HG02610 (cell line): ENCODE results near the gene SPACA6.
"Not testable (repeated sequence)": the region's sequence is repeated elsewhere in the genome, so short reads cannot be mapped to it uniquely, and the experiment has no call there.

Experiments used
- ATAC-seq: cut with Tn5 transposase; IDR thresholded peaks from one replicate; pipeline ENCODE4 v1.9.1; 2021; ENCODE audit warnings: mild to moderate bottlenecking, moderate library complexity; ENCODE audit not compliant: unreplicated experiment

The SPACA6 gene, protein sequence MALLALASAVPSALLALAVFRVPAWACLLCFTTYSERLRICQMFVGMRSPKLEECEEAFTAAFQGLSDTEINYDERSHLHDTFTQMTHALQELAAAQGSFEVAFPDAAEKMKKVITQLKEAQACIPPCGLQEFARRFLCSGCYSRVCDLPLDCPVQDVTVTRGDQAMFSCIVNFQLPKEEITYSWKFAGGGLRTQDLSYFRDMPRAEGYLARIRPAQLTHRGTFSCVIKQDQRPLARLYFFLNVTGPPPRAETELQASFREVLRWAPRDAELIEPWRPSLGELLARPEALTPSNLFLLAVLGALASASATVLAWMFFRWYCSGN

DNA sequence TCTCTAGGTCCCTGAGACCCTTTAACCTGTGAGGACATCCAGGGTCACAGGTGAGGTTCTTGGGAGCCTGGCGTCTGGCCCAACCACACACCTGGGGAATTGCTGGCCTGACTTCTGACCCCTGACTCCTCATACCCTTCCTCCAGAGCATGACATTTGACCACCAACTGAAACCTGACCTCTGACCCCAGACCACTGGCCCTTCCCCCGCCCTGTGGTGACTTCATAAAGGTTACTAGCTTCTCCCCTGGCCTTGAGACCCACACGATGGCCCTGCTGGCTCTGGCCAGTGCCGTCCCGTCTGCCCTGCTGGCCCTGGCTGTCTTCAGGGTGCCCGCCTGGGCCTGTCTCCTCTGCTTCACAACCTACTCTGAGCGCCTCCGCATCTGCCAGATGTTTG lies at the start of gene SPACA6:
Gene SPACA6 (plus strand): TSS at position 71 of the 400 bp plus-strand sequence. CDS start 197 bp downstream, at position 268.
- ATAC-seq, result no peak

DNA sequence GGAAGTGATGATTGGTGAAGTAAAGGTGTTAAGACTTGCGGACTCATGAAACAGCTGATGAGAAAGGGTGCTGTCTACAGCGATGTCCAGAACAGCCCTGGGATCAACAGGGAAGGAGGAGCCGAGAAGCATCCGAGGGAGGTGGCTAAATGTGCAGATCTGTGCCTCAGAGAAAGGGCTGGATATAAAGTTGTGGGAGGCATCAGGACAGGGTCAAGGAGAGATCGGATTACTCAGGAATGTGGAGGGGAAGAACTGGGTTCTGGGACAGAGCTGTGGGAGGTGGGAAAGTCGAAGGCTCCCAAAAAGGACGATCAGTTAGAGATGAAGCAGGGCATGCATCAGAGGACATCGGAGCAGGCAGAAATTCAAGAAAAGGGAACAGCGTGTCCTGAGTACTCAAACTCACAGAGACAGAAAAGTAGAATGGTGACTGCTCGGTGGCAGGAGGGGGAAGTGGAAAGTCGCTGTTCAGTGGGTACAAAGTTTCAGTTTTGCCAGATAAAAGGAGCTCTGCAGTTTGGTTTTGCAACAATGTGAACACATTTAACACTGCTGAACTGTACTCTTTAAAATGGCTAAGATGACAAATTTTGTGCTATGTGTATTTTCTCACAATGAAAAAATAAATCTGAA lies 48.4 kb upstream of the SPACA6 start:
- ATAC-seq, result no peak

DNA sequence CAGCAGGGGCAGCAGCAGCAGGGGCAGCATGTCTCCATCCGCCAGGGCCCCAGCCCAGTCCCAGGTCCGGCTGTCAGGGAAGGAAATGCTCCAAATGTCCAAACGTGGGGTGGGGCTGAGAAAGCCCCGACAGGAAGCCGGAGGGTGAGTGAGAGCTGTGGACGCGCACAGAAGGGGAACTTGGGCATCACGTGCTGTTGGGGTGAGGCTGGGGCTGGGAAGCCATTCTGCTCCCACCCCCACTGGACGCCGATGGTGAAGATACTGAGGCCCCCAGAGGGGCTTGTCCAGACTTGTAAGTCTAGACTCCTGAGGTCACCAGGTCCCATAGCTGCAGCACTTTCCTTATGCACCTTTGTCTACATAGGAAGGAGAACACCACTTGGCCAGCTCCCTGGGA lies 46.4 kb upstream of the SPACA6 start, which contains the start of gene SIGLEC14:
Gene SIGLEC14 (minus strand): TSS at position 96 of the 400 bp plus-strand sequence. CDS start 66 bp downstream, at position 30.
- not testable (repeated sequence) for ATAC-seq

DNA sequence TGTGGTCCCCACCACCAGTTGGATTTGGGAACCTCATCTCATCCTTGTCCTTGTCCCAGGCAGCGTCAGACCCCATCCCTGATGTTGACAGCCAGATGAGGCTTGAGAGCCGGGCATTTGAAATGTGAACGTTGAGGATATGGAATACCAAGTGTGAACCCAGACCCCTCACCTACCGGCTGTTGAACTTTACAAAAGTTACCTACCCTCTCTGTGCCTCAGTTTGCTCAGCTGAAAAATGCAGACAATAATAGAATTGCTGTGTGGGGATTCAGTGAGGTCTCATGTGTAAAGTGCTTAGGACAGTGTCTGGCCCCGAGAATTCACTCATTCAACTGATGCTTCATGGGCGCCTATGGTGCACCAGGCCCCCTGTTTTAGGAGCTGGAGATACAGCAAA lies 45.8 kb upstream of the SPACA6 start:
- no peak for ATAC-seq

DNA sequence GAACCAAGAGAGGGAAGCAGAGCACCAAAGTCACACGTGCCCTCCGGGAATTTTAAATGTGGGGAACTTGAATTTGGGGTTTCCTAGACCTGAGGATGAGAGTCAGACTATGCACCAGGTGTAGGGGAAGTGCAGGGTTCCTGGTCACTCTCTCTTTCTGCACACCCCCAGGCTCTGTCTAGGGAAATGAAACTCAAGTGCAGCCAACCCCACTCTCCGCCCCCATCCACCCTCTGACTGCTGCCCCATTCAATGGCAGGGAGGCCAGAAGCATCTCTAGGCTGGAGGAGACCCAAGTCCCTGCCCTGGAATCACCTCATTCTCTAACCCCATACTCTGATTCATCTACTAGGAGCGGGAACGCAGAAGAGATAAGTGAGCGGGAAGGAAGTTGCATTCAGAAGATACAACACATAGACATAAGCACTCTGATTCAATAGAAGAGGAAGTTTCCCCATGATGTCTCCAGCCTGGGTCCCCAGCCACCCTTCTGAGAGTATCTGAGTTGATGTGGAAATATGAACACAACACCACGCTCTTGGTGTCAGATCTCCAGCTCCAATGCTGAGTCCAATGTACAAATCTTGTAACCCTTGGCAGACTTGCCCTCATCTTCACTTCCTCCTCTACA lies 41.8 kb upstream of the SPACA6 start:
- no peak for ATAC-seq

DNA sequence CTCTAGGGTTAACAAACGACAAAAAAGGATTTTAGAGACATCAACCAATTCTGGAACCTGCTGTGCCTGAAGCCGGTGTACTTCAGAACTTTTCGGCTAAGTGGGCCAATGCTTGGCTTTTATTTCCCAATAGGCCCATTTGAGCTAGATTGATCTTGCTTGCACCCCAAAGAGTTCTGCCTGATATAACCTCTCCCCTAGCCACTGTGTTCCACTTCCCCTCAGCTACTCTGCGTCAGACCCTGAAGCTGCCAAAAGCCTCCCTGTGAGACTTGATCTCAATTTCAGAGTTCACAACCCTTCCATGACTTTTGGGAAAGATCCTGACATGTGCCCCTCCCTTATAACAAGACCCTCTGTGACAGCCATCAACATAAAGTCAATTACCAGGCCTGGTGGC lies 40.9 kb upstream of the SPACA6 start:
- no peak for ATAC-seq

DNA sequence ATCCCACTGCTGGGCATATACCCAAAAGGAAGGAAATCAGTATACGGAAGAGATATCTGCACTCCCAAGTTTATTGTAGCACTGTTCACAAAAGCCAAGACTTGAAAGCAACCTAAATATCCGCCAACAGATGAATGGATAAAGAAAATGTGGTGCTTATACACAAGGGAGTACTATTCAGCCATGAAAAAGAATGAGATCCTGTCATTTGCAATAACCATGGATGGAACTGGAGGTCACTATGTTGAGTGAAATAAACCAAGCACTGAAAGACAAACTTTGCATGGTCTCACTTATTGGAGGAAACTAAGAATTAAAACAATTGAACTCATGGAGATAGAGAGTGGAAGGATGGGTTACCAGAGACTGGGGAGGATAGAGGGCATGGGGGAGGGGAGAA lies 40.0 kb upstream of the SPACA6 start:
- ATAC-seq, result no peak

DNA sequence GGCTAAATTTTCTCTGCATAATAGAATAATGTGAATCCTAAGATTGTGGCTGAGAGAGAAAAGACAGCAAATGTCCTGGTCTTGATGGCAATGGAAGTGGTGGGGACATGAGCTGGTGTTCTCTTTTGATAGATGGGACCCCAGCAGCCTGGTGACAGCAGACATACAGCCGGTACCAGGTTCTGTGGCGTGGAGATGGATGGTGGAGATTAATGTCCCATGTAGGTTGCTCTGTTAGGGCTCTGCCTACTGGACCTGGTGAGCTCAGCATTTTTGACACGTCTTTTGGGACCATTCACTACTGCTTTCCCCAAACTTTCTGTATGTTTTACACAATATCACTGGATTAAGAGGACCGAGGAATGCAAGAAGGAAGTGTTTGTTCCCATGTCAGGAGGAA lies 38.3 kb upstream of the SPACA6 start:
- ATAC-seq, result no peak

DNA sequence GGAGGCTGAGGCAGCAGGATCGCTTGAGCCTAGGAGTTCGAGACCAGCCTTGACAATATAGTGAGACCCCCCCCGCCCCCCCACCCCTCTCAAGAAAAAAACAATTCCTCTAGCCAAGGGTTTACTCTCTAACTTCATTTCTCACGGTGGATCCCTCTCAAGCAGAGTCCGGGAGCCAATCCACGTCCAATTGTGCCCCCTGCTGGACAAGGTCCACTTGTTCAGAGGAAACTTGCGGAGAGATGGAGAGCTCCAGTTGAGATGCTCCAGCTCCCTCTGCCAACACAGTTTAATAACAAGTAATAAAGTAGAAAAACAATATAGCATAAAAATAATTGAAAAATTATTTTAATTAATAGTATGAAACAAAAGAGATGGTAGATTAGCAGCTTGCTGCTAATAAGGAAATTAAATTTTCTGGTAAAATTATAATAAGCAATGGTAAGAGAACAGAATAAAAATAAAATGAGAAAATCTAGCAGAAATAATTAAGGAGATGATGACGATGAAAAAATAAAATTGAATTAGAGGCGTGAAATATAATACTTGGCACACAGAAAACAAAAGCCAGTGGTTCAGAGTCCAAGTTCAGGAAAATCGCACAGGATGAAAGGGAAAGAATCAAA lies 32.0 kb upstream of the SPACA6 start:
- ATAC-seq, result no peak

DNA sequence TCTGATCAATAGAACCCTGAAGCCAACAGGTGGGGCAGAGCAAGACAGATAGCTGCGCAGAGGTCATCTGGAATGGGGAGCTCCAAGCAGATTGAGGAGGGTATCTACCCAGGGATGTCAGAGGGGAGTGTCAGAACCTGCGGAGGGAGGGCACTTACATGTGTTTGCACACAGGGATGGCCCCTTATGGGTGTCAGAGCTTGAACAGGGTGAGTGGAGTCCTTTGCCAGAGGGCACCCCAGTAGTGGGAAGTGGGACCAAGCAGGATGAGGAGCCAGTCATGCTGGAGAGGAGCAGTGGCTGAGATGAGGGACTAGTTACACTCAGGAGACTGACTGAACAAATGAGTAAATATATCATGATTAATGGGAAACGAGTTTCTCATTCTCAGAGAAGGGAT lies 29.5 kb upstream of the SPACA6 start:
- ATAC-seq, result no peak

DNA sequence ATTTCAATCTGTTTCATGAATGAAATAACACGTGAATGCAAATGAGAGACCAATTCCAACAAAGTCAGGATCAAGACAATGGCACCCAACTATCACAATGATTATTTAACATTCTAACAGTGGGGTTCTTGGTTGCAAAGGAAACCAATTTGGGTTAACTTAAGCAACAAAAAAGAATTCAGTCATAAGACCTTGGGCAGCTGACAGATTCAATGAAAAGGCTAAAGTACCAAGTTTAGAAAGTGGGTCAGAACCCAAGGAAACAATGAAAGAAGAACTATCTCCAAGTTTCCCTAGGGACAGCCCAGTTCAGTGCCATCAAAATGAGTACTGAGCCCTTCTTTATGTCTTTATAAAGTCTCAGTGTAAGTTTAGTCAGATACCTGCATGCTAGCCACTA lies 29.0 kb upstream of the SPACA6 start:
- no peak for ATAC-seq

DNA sequence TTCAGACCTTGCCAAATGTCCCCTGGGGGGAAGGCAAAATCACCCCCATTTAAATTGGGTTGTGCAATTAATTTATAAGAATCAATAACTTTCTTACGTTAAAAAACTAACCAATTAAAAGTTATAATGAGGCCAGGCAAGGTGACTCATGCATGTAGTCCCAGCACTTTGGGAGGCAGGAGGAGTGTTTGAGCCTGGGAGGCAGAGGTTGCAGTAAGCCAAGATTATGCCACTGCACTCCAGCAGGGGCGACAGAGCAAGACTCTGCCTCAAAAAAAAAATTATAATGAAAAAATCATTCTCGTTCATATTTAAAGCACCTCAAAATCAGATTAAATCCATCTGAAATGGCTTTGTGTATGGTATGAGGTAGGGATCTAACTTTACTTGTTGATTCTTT lies 28.1 kb upstream of the SPACA6 start:
- no peak for ATAC-seq

DNA sequence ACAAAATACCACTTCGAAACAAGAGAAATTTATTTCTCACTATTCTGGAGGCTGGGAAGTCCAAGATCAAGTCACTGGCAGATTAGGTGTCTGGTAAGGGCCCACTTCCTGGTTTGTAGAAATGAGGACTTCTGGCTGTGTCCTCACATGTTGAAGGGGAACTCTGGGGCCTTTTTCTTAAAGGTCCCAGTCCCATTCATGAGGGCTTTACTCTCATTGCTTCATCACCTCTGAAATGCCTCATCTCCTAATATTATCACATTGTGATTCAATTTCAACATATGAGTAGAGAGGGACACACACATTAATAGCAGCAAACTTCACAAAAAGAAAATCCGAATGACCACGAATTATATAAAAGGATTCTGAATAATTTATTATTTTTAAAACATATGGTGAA lies 24.9 kb upstream of the SPACA6 start:
- no peak for ATAC-seq

DNA sequence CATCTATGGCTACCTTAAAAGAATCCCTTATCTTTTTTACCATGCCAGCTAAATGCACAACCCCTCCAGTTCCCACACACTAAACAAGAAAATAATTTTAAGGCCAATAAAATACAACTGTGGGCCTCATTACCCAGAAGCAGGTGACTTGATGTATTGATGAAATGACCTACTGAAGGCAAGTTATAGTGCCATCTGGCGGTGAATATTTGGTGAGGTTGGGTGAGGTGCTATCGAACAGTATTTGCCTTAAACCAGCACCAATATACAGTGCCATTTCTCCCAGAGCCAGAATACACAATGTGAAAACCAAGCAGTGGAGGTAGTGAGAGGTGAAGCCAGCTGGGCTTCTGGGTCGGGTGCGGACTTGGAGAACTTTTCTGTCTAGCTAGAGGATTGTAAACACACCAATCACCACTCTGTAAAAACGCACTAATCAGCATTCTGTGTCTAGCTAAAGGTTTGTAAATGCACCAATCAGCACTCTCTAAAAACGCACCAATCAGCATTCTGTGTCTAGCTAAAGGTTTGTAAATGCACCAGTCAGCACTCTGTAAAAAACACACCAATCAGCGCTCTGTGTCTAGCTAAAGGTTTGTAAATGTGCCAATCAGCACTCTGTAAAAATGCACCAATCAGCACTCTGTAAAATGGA lies 17.1 kb upstream of the SPACA6 start:
- not testable (repeated sequence) for ATAC-seq

DNA sequence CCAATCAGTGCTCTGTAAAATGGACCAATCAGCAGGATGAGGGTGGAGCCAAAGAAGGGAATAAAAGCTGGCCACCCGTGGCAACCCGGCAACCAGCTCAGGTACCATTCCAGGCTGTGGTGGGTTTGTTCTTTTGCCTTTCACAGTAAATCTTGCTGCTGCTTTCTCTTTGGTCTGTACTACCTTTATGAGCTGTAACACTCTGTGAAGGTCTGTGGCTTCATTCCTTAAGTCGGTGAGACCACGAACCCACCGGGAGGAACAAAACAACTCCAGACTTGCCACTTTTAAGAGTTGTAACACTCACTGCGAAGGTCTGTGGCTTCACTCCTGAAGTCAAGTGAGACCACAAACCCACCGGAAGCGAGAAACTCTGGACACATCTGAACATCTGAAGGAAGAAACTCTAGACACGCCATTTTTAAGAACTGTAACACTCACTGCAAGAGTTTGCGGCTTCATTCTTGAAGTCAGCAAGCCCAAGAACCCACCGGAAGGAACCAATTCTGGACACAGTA lies 16.5 kb upstream of the SPACA6 start:
- ATAC-seq, result no peak

DNA sequence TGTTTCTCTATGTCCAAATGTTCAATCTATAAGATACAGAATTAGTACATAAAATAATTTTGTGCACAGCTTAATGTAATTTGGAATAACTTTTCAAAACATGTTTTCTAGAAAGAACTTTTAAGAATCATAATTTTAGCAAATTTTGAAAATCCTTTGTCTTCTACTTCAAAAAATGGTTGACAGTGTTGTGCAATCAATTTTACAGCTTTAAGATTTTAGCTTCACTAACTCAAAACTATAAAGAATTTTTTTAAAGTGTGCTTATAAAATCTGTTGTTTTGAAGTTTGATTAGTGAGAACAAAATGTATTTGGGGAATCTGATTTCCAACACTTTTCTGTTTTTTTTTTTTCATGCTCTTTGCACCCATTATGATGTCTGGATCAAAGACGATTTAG lies 12.7 kb upstream of the SPACA6 start:
- ATAC-seq, result no peak

DNA sequence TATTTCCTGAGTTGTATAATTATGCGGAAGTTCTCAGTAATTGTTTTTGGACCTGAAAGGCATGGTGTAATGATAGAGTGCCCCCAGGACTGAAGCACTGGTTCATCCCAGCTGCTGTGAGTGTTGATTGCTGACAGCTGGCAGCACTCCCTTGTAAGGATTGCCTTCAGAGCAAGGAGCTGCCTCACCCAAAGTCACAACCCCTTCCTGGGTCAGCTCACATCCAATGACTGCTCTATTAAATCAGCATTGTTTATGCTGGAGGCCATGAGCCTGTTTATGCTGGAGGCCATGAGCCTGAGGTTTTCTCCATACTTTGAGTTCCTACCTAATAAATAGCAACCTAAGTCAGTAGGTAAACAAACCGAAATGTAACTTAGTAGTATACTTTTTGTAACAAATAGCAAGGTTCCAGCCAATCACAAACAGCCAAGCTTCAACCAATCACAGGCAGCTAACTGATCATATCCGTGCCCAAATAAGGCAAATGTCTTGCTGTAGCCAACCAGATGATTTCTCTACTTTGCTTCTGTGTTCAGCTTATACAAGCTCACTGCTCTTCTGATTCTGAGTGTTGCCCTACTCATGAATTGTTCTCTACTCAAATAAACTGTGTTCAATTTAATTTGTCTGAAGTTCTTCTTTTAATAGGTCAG lies 11.7 kb upstream of the SPACA6 start:
- no peak for ATAC-seq

DNA sequence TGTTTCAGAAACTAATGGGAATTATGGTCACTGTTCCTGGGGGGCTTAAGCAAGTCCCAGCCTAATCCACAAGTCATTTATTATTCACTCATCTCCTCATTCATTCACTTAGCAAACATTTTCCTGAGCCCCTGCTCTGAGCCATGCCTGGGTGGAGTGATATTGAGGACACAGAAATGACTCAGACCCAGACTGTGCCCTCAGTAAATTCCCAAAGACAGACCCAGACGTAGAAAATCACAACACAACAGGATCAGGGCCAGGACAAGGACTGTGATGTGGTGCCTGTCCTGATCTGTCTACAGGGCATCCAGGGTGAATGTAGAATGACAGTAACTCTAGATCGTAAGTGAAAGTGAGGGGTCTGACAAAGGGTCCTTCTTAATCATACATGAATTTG lies 7.0 kb upstream of the SPACA6 start:
- ATAC-seq, result no peak

DNA sequence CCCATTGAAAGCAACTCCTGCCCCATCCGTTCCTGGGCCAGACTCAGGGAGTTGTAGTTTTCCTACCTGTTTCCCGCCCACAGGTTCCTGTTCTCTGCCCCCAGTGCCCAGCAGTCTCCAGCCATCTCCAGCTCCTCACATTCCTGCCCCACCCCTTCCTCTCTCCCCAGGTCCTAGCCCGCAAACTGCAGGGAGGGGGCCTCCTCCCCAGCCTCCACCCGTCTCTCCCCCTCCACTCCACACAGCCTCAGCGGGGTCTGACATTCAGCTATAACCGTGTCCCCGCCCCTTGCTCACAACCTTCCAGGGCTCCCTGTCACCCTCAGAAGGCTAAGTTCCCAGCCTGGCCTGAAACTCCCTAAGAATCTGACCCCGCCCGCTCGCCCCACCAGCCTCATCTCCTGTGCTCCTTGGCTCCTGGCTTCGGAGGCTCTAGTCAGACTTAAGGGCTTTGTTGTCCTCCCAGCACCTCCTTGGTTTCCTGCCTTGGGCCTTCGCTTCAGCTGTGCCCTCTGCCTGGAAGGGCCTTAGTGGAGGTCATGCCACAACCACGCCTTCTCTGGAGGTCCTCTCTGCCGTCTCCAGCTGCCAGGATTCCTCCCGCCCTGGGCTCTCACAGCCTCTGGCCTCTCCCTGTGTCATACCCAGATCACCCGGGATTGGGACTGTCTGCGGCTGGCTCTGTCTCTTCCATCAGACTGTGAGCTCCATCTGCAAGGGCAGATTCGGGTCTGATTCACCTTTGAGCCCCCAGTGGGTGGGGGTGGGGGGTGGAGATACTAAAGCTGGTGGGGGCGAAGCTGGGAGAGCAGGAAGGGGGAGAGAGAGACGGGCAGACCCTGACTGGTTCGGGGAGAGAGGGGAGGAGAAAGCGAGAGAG lies 5.1 kb upstream of the SPACA6 start:
- ATAC-seq, result no peak
